Measurements from ENCODE around the gene TRAPPC2L. TPM values are rescaled to one million over a fixed set of nuclear protein-coding genes. Genes with fewer than 3 reads are reported as not detected.

Gene TRAPPC2L
- total RNA-seq, 1 experiment from 2014 or later = 79.1 TPM

GRCh38 chr16:88838566-88838965 lies 18.4 kb upstream of the TRAPPC2L start:
- TF ChIP-seq CTCF (IDR thresholded peaks at IDR 0.05; ENCODE audit: unreplicated experiment) = no peak
- Mint-ChIP-seq H3K4me3 (ENCODE audit: low read depth, unreplicated experiment) (no peak overlapping the region), H3K36me3 (ENCODE audit: insufficient read depth, unreplicated experiment) (peaks cover 10% of the 10 kb centered on the region), H3K4me1 (ENCODE audit: low read depth, unreplicated experiment) (no peaks in the 10 kb centered on the region), H3K27me3 (ENCODE audit: unreplicated experiment) (no peaks in the 10 kb centered on the region), H3K9me3 (ENCODE audit: low read depth, unreplicated experiment) (no peaks in the 10 kb centered on the region), H3K27ac (ENCODE audit: unreplicated experiment) (peak overlapping the region; percentile 46)
- BruUV-seq (replicated peaks) = no TSS peak
- CTCF ChIA-PET = interaction anchor here (0.7 kb wide), 1 partner anchor 117 kb away, joined by 3 read pairs; no protein-coding TSS in a partner anchor
- no peak for DNase-seq
- intact Hi-C loops (cut with micrococcal nuclease; ENCODE audit: unreplicated experiment) = no loop called here

GRCh38 chr16:88839026-88839529 lies 17.8 kb upstream of the TRAPPC2L start:
- Mint-ChIP-seq H3K9me3 (ENCODE audit: low read depth, unreplicated experiment) (no peaks in the 10 kb centered on the region), H3K36me3 (ENCODE audit: insufficient read depth, unreplicated experiment) (peaks cover 9% of the 10 kb centered on the region), H3K27me3 (ENCODE audit: unreplicated experiment) (no peaks in the 10 kb centered on the region), H3K4me3 (ENCODE audit: low read depth, unreplicated experiment) (no peak overlapping the region), H3K4me1 (ENCODE audit: low read depth, unreplicated experiment) (no peaks in the 10 kb centered on the region), H3K27ac (ENCODE audit: unreplicated experiment) (peak overlapping the region; percentile 46)
- no peak for DNase-seq
- BruUV-seq (replicated peaks) = no TSS peak
- CTCF ChIA-PET = interaction anchor here (0.7 kb wide), 1 partner anchor 117 kb away, joined by 3 read pairs; no protein-coding TSS in a partner anchor
- intact Hi-C loops (cut with micrococcal nuclease; ENCODE audit: unreplicated experiment) = no loop called here
- peak; percentile 63 for TF ChIP-seq CTCF (IDR thresholded peaks at IDR 0.05; ENCODE audit: unreplicated experiment)

- no peak overlapping the region for H3K4me3 Mint-ChIP-seq (ENCODE audit: low read depth, unreplicated experiment)
- no peak for TF ChIP-seq CTCF (IDR thresholded peaks at IDR 0.05; ENCODE audit: unreplicated experiment)
- peaks cover 9% of the 10 kb centered on the region for H3K36me3 Mint-ChIP-seq (ENCODE audit: insufficient read depth, unreplicated experiment)
- no TSS peak for BruUV-seq (replicated peaks)
- H3K27me3 Mint-ChIP-seq (ENCODE audit: unreplicated experiment) = no peaks in the 10 kb centered on the region
- no peaks in the 10 kb centered on the region for H3K4me1 Mint-ChIP-seq (ENCODE audit: low read depth, unreplicated experiment)
- DNase-seq = no peak
- CTCF ChIA-PET = interaction anchor here (0.6 kb wide), 1 partner anchor 15 kb away, joined by 5 read pairs; no protein-coding TSS in a partner anchor
- H3K9me3 Mint-ChIP-seq (ENCODE audit: low read depth, unreplicated experiment) = no peaks in the 10 kb centered on the region
- intact Hi-C loops (cut with micrococcal nuclease; ENCODE audit: unreplicated experiment) = no loop called here
- no peak overlapping the region for H3K27ac Mint-ChIP-seq (ENCODE audit: unreplicated experiment)
Observed at GRCh38 chr16:88839745-88840599, 17.0 kb upstream of the TRAPPC2L start.

GRCh38 chr16:88840600-88841215 lies 16.2 kb upstream of the TRAPPC2L start:
- Mint-ChIP-seq H3K4me3 (ENCODE audit: low read depth, unreplicated experiment) (no peak overlapping the region), H3K27ac (ENCODE audit: unreplicated experiment) (no peak overlapping the region), H3K27me3 (ENCODE audit: unreplicated experiment) (no peaks in the 10 kb centered on the region), H3K9me3 (ENCODE audit: low read depth, unreplicated experiment) (no peaks in the 10 kb centered on the region), H3K4me1 (ENCODE audit: low read depth, unreplicated experiment) (no peaks in the 10 kb centered on the region), H3K36me3 (ENCODE audit: insufficient read depth, unreplicated experiment) (peaks cover 9% of the 10 kb centered on the region)
- BruUV-seq (replicated peaks) = no TSS peak
- no peak for DNase-seq
- no peak for TF ChIP-seq CTCF (IDR thresholded peaks at IDR 0.05; ENCODE audit: unreplicated experiment)
- CTCF ChIA-PET = no interaction called here
- intact Hi-C loops (cut with micrococcal nuclease; ENCODE audit: unreplicated experiment) = no loop called here
